Body of pancreas (tissue), 4 donors: ENCODE results near the gene BMPER.

Experiments used
- POLR2A ChIP-seq, 3 donors: fragments of 450-650 bp; IDR thresholded peaks; one replicate each; pipeline ENCODE4 v1.6.1; 2016; ENCODE audit warnings: antibody characterized with exemption in 3 of 3, mild to moderate bottlenecking in 2 of 3
- TF ChIP-seq, protein P1 (sequence below), 7 experiments: fragments of 450-650 bp in 4 of 7; fragments of 200-600 bp in 3 of 7; sonication (generic) in 3 of 7; IDR thresholded peaks; one replicate each; pipeline ENCODE4 v1.5.1; 2016 to 2019; ENCODE audit warnings: antibody characterized with exemption in 7 of 7

DNA sequence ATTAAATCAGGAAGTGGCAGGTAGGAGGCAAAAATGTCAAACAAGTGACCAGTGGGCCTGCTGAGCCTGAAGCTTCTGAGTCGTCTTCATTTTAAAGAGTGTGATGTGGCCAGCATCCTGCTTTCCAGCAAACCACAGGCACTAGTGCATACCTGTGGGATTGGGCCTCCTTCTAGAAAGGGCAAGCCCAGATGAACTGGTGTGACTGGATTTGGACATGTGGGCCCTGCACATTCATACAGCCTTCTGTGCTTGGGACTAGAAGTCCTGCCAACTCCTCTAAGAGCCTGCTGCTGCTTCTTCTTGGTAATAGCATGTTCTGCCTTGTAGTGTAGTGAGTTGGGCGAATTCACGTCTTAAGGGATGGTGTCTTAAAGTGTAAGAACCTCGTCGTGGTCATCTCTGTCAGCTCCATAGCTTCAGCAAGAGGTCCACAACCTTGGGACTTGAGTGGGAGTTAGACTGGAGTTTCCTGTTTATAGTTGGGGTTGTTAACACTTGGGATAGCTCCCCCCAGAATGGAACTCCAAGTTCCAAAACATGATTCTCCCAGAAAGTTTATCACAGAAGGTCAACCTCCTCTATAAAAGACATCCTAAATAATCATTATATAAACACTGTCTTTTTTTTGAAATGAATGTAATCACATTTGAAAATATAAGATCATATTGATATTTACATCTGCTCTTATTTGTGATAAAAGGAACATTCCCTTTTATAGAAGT lies 11.2 kb downstream of the BMPER start:
- TF ChIP-seq, protein P1, sequence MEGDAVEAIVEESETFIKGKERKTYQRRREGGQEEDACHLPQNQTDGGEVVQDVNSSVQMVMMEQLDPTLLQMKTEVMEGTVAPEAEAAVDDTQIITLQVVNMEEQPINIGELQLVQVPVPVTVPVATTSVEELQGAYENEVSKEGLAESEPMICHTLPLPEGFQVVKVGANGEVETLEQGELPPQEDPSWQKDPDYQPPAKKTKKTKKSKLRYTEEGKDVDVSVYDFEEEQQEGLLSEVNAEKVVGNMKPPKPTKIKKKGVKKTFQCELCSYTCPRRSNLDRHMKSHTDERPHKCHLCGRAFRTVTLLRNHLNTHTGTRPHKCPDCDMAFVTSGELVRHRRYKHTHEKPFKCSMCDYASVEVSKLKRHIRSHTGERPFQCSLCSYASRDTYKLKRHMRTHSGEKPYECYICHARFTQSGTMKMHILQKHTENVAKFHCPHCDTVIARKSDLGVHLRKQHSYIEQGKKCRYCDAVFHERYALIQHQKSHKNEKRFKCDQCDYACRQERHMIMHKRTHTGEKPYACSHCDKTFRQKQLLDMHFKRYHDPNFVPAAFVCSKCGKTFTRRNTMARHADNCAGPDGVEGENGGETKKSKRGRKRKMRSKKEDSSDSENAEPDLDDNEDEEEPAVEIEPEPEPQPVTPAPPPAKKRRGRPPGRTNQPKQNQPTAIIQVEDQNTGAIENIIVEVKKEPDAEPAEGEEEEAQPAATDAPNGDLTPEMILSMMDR (IDR thresholded peaks at IDR 0.05) = no peak
- no peak for TF ChIP-seq POLR2A (IDR thresholded peaks at IDR 0.05)
